Endothelial cell of umbilical vein (primary cell): ENCODE results near the gene EPN1. TPM values are rescaled to one million over a fixed set of nuclear protein-coding genes. Genes with fewer than 3 reads are reported as not detected.

ENCODE experiments used
- BruUV-seq: library from RNA; stranded (reverse); fragments of 400-500 nt; replicated peaks from 2 replicates; lab custom pipeline; 2021; lab: Mats Ljungman, UMichigan
- CTCF ChIA-PET: fragments of 300-600, 350-600 bp; sonication (Branson Sonifier 250); formaldehyde crosslinking; loops from one replicate; lab custom pipeline; 2021; ENCODE audit warnings: antibody characterized with exemption, inconsistent platforms; lab: Charles Lee
- POLR2A ChIA-PET: fragments of 300-600, 350-600 bp; sonication (Branson Sonifier 250); formaldehyde crosslinking; loops from one replicate; lab custom pipeline; 2021; ENCODE audit warnings: antibody characterized with exemption, inconsistent platforms; lab: Charles Lee
- DNase-seq: peaks from one replicate; pipeline ENCODE4 v3.0.0-alpha.2; 2011; ENCODE audit warnings: low read depth, low spot score
- FAIRE-seq: peaks from 2 replicates; lab custom pipeline; 2011; peaks lifted over from hg19 to GRCh38; lab: Jason Lieb, UNC
- H2AFZ ChIP-seq: 2 replicates; pipeline ENCODE4 v1.6.0; 2012; ENCODE audit warnings: low read depth, low read length, control low read depth, inconsistent platforms
- H3K27ac ChIP-seq: 2 replicates; pipeline ENCODE4 v1.5.1; 2011; ENCODE audit warnings: low read depth, mild to moderate bottlenecking, control low read depth, low read length, moderate library complexity; ENCODE audit not compliant: insufficient read depth
- H3K27me3 ChIP-seq, 2 experiments: 2 replicates each; pipeline versions ENCODE4 v1.6.0 to v1.6.1; 2011; ENCODE audit warnings: low read length in 2 of 2, mixed read lengths in 1 of 2; ENCODE audit not compliant: control insufficient read depth in 2 of 2, insufficient read depth in 2 of 2
- H3K36me3 ChIP-seq, 2 experiments: 2 replicates in 1 of 2; 3 replicates in 1 of 2; pipeline ENCODE4 v1.5.1; 2011; ENCODE audit warnings: low read length in 2 of 2, mild to moderate bottlenecking in 1 of 2, moderate library complexity in 1 of 2; ENCODE audit not compliant: control insufficient read depth in 2 of 2, insufficient read depth in 2 of 2; ENCODE audit errors: extremely low read depth in 1 of 2
- H3K4me1 ChIP-seq: 3 replicates; pipeline ENCODE4 v1.5.1; 2011; ENCODE audit warnings: mild to moderate bottlenecking, low read length; ENCODE audit not compliant: control insufficient read depth, insufficient read depth; ENCODE audit errors: extremely low read depth
- H3K4me2 ChIP-seq: 2 replicates; pipeline ENCODE4 v1.6.1; 2011; ENCODE audit warnings: low read length, control low read depth, mixed read lengths; ENCODE audit not compliant: insufficient read depth
- H3K4me3 ChIP-seq, 3 experiments: fragments of 200-600 bp in 1 of 3; sonication (generic), shearing (Covaris generic) in 1 of 3; replicated peaks in 1 of 3; 2 replicates each; pipeline ENCODE4 v1.5.1; 2011 to 2016; ENCODE audit warnings: control low read depth in 3 of 3, low read length in 3 of 3, mild to moderate bottlenecking in 2 of 3, inconsistent platforms in 1 of 3, low read depth in 1 of 3, moderate library complexity in 1 of 3; ENCODE audit not compliant: insufficient read depth in 1 of 3
- H3K79me2 ChIP-seq: 2 replicates; pipeline ENCODE4 v1.6.0; 2012; ENCODE audit warnings: low read length, inconsistent platforms; ENCODE audit not compliant: control insufficient read depth, insufficient read depth
- H3K9ac ChIP-seq: replicated peaks from 2 replicates; pipeline ENCODE3; 2011; ENCODE audit warnings: low read length, control low read depth; ENCODE audit not compliant: insufficient read depth; ENCODE audit errors: extremely low read depth
- H3K9me1 ChIP-seq: replicated peaks from 3 replicates; pipeline ENCODE4 v1.6.0; 2011; ENCODE audit warnings: mild to moderate bottlenecking, low read length; ENCODE audit not compliant: control insufficient read depth, insufficient read depth; ENCODE audit errors: extremely low read depth
- H3K9me3 ChIP-seq: replicated peaks from 2 replicates; pipeline ENCODE4 v1.5.1; 2012; ENCODE audit warnings: low read length, inconsistent platforms; ENCODE audit not compliant: control insufficient read depth, insufficient read depth
- H4K20me1 ChIP-seq: replicated peaks from 2 replicates; pipeline ENCODE3; 2011; ENCODE audit warnings: mild to moderate bottlenecking, low read length; ENCODE audit not compliant: control insufficient read depth, insufficient read depth; ENCODE audit errors: extremely low read depth
- EZH2 ChIP-seq: IDR thresholded peaks from 2 replicates; pipeline ENCODE4 v1.6.1; 2012; ENCODE audit warnings: borderline replicate concordance, low read depth, mild to moderate bottlenecking, moderate library complexity, low read length, inconsistent platforms; ENCODE audit not compliant: severe bottlenecking
- FOS ChIP-seq: IDR thresholded peaks from 2 replicates; pipeline ENCODE4 v1.6.1; 2011; ENCODE audit warnings: mild to moderate bottlenecking, low read length, moderate library complexity, borderline replicate concordance; ENCODE audit not compliant: insufficient read depth
- GATA2 ChIP-seq: IDR thresholded peaks from 2 replicates; pipeline ENCODE4 v1.7.0; 2011; ENCODE audit warnings: low read depth, mild to moderate bottlenecking, moderate library complexity, mixed read lengths, low read length; ENCODE audit not compliant: insufficient read length, insufficient read depth
- JUN ChIP-seq: IDR thresholded peaks from 2 replicates; pipeline ENCODE4 v1.6.1; 2011; ENCODE audit warnings: borderline replicate concordance, low read depth; ENCODE audit not compliant: insufficient read length, insufficient read depth
- MYC ChIP-seq: IDR thresholded peaks from one replicate; pipeline ENCODE4 v1.6.1; 2011; ENCODE audit warnings: mild to moderate bottlenecking, low read depth, low read length
- POLR2AphosphoS5 ChIP-seq: IDR thresholded peaks from 2 replicates; pipeline ENCODE4 v1.6.1; 2012; ENCODE audit warnings: low read depth, mild to moderate bottlenecking, control low read depth, low read length, moderate library complexity; ENCODE audit not compliant: insufficient read depth
- dilution Hi-C: fragments of 300-500 bp; cut with MboI; formaldehyde crosslinking; loops from one replicate; pipeline ENCODE4 v1.15.0; 2019; ENCODE audit warnings: low sequenced_read_pairs; ENCODE audit not compliant: extremely low pct_ligation_motif_present
- intact Hi-C: fragments of 100-400 bp; cut with micrococcal nuclease; formaldehyde crosslinking; loops from one replicate; pipeline ENCODE4 v1.10.0; 2022
- polyA plus RNA-seq, 4 experiments: library from polyadenylated mRNA; depleted of rRNA in 3 of 4; stranded (reverse) in 3 of 4; unstranded in 1 of 4; fragments of >200 nt; gene quantifications; 2 replicates each; pipeline versions ENCODE4 v1.2.1 to v1.2.3, GENCODE V29; 2011 to 2012; ENCODE audit warnings: missing spikeins in 1 of 4
- total RNA-seq: library from RNA; stranded (reverse); gene quantifications from 2 replicates; pipeline ENCODE4 v1.2.3, GENCODE V29; 2021
- TF ChIP-seq, protein P1 (sequence below): IDR thresholded peaks from 2 replicates; pipeline ENCODE4 v1.6.1; 2011; ENCODE audit not compliant: insufficient read depth, insufficient read length

The EPN1 gene
- total and polyA plus RNA-seq, 2 donors (not counting 3 experiments of a cell fraction or from before 2014, with no cell fraction given), result 87.2 to 138 TPM

- H3K36me3 ChIP-seq, result no peaks in the 10 kb centered on the region
- H3K9ac ChIP-seq, result peak overlapping the region; percentile 99
- TF ChIP-seq EZH2 (no peak), JUN (no peak), MYC (no peak), FOS (no peak), POLR2AphosphoS5 (no peak), GATA2 (no peak)
- TF ChIP-seq, protein P1, sequence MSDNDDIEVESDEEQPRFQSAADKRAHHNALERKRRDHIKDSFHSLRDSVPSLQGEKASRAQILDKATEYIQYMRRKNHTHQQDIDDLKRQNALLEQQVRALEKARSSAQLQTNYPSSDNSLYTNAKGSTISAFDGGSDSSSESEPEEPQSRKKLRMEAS, result no peak
- H3K27me3 ChIP-seq, result no peaks in the 10 kb centered on the region
- intact Hi-C loops, result loop anchor here (1.0 kb wide), 2 partner anchors 7 to 36 kb away; partner anchors contain the start of genes ZNF524 and ZNF581
- H3K27ac ChIP-seq, result peak overlapping the region; percentile 93
- H3K4me3 ChIP-seq, result peak overlapping the region in 2 of 3 experiments; percentile 64 to 91
- no peak for DNase-seq
- FAIRE-seq, result no peak
- H3K4me2 ChIP-seq, result peak overlapping the region; percentile 96
- peaks cover 18% of the 10 kb centered on the region for H3K4me1 ChIP-seq
- H3K9me1 ChIP-seq, result no peaks in the 10 kb centered on the region
- ChIA-PET POLR2A (no interaction called here), CTCF (interaction anchor here (1.4 to 1.7 kb wide), 2 partner anchors 12 to 168 kb away, joined by 3 to 4 read pairs; partner anchors contain the start of gene CCDC106)
- H3K9me3 ChIP-seq, result no peaks in the 10 kb centered on the region
- peaks cover 22% of the 10 kb centered on the region for H3K79me2 ChIP-seq
- BruUV-seq, result no TSS peak
- H2AFZ ChIP-seq, result no peak overlapping the region
- no peaks in the 10 kb centered on the region for H4K20me1 ChIP-seq
- dilution Hi-C loops, result no loop called here
Measured at GRCh38 chr19:55635856-55636440, 39.1 kb upstream of the EPN1 start.
